GM21576 (cell line): ENCODE measurements around the gene REC8.

ENCODE experiments used
- ATAC-seq: cut with Tn5 transposase; IDR thresholded peaks from one replicate; pipeline ENCODE4 v1.9.1; 2021; ENCODE audit warnings: mild to moderate bottlenecking, moderate library complexity; ENCODE audit not compliant: unreplicated experiment

Gene REC8

DNA sequence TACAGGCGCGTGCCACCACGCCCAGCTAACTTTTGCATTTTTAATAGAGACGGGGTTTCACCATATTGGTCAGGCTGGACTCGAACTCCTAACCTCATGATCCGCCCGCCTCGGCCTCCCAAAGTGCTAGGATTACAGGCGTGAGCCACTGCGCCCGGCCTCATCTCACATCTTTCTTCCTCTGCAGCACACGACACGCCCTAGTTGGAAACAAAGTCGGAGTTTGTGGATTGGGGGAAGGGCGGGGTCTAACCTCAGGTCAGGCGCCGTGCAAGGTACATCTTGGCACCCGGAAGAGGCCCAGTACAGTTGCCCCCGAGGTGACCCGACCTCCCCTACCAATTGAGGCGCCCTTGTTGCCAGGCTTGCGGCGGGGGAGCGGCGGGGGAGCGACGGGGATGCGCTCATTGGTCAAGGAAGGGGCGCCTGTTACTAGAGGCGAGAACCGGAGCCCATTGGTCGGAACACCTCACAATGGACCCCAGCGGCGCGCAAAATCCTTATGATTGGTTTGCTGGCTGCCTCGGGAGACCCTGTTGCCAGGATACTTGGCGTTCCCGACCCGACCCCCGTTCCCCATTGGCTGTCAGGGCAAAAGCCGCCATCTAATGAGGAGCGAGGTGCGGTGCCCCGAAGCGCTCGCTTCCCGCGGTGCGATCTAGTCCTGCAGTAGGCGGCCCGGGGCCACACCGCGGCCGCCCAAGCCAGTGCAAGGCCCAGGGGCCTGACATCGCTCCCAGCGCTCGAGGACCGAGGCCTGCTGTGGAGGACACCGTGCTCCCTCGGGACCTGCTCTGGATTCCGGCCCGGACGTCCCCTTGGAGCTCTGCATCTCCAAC is at the start of gene REC8:
REC8 (plus strand) TSS at position 659 of the 839 bp plus-strand sequence. CDS start 473 bp downstream, outside the sequence.
- peak; percentile 83 for ATAC-seq

GRCh38 chr14:24122416-24122815 is 49.5 kb upstream of the REC8 start:
- no peak for ATAC-seq

DNA sequence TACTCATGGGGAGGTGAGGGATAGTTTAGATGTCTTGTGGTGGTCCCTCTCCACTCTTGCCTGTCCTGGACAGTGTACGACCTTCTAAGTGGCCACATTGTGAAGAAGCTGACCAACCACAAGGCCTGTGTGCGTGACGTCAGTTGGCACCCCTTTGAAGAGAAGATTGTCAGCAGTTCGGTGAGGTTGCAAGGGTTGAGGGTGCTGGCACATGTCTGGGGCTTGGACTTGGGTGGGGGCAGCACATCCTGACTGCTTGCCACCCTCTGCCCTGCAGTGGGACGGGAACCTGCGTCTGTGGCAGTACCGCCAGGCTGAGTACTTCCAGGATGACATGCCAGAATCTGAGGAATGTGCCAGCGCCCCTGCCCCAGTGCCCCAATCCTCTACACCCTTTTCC is 49.0 kb upstream of the REC8 start:
- ATAC-seq = no peak

GRCh38 chr14:24123424-24124417 is 48.2 kb upstream of the REC8 start:
- ATAC-seq = peak; percentile 53

DNA sequence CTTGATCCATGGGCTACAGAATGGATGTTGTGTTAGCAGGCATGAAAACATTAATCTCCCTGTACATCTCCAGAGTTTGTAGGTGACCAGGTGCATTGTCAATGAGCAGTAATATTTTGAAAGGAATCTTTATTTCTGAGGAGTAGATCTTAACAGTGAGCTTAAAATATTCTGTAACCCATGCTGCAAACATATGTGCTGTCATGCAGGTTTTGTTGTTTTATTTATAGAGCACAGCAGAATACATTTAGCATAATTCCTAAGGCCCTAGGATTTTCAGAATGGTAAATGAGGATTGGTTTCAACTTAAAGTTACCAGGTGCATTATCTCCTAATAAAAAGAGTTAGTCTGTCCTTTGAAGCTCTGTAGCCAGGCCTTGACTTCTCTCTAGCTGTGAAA is 44.9 kb upstream of the REC8 start:
- ATAC-seq = no peak

- no peak for ATAC-seq
Measured at GRCh38 chr14:24127673-24128072, 44.2 kb upstream of the REC8 start.

DNA sequence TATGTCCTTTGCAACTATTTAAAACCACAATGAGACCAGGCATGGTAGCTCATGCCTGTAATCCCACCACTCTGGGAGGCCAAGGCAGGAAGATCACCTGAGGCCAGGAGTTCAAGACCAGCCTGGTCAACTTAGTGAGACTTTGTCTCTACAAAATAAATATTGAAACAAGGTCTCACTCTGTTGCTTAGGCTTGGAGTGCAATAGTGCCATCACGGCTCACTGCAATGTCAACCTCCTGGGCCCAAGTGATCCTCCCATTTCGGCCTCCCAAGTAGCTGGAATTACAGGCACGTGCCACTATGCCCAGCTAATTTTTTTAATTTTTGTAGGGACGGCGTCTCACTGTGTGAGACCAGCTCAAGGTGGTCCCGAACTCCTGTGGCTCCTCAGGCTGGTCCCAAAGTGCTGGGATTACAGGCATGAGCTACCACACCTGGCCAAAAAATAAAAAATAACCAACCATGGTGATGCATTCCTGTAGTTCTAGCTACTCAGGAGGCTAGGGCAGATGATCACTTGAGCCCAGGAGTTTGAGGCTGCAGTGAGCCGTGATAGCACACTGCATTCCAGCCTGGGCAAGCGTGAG is 42.4 kb upstream of the REC8 start:
- ATAC-seq = no peak

GRCh38 chr14:24130380-24130716 is 41.5 kb upstream of the REC8 start, which contains the start of gene FITM1:
FITM1 (plus strand) TSS chr14:24130659; CDS start chr14:24131564, 905 bp downstream.
- no peak for ATAC-seq

DNA sequence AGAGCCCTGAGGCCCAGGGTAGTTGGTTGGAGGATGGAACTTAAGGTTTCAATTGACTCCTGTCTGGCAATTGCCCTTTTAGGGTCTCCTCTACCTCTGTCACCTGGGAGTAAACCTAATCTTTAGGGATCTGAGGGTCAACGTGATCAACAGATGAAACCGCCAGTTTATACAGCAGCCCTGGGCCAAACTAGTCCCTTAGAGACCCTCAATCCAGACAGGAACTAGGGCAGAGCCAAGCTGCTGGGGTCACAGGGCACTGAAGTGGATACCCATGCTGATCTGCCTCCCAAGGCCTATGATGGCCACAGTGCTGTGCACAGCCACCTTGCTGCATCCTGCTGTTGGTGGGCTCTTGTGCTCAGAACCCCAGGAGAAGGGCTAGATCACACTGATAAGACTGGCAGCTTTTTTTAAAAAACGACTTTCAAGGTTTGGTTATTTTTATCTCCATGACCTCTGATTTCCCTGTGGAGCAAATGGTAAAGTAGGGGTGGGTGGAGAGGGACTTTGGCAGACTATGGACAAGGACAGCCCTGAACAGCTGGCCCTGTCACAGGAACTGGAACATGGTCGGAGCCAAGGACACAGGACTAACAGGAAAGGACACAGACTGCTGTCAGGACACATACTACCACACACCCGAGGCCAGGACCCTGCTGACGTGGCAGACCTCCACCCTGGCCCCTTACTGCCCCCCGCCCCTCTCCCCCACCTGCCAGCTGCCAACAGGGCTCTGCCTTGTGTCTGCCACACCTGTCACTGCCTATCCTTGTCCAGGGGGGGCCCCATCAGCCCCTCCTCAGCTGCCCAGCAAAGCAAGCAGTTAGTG is 40.9 kb upstream of the REC8 start:
- no peak for ATAC-seq

DNA sequence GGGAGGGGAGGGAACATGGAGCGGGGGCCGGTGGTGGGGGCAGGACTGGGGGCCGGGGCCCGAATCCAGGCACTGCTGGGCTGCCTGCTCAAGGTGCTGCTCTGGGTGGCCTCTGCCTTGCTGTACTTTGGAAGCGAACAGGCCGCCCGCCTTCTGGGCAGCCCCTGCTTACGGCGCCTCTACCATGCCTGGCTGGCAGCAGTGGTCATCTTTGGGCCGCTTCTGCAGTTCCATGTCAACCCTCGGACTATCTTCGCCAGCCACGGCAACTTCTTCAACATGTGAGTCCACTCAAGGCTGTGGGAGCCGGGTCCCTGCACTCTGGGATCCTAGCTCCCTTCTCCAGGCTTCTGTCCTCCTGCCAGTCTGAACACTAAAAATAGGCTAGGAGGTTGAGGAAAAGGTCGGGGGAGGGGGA is 40.3 kb upstream of the REC8 start:
- ATAC-seq = no peak

DNA sequence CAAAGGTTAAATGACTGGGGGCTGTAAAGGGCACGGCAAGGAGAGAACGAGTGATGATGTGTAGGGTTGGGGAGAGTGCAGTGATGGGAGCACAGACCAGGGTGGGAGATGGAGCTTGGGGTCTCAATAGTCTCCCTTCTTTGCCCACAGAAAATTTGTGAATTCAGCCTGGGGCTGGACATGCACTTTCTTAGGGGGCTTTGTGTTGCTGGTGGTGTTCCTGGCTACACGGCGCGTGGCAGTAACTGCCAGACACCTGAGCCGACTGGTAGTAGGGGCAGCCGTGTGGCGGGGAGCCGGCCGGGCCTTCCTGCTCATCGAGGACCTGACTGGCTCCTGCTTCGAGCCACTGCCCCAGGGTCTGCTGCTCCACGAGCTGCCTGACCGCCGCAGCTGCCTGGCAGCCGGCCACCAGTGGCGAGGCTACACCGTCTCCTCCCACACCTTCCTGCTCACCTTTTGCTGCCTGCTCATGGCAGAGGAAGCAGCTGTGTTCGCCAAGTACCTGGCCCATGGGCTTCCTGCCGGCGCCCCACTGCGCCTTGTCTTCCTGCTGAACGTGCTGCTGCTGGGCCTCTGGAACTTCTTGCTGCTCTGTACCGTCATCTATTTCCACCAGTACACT is 39.7 kb upstream of the REC8 start:
- ATAC-seq = no peak

DNA sequence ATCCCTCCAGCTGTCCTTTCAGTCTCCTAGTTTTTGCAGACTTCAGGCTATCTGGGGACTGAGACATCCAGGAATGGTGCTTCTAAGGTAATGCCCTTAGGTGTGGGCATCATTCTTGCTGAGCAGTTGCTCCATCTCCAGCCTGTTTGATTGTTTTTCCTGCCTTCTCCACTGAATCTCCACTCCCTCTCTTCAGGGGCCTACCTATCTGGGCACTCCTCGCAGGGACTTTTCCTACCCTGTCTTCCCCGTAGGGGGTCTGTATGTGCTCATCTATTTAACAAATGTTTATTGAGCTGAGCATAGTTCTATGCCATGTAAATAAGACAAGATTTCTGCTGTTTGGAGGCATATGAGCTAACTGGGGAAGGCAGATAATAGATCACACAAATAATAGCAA is 38.9 kb upstream of the REC8 start:
- no peak for ATAC-seq

GRCh38 chr14:24133735-24134134 is 38.1 kb upstream of the REC8 start:
- no peak for ATAC-seq

- no peak for ATAC-seq
Measured at GRCh38 chr14:24135584-24135833, 36.4 kb upstream of the REC8 start.

GRCh38 chr14:24135834-24136683 is 35.8 kb upstream of the REC8 start, which contains the start of gene PSME1:
PSME1 (plus strand) TSS chr14:24136194; CDS start chr14:24136263, 69 bp downstream.
- peak; percentile 83 for ATAC-seq

GRCh38 chr14:24136684-24137528 is 35.0 kb upstream of the REC8 start:
- ATAC-seq = no peak

DNA sequence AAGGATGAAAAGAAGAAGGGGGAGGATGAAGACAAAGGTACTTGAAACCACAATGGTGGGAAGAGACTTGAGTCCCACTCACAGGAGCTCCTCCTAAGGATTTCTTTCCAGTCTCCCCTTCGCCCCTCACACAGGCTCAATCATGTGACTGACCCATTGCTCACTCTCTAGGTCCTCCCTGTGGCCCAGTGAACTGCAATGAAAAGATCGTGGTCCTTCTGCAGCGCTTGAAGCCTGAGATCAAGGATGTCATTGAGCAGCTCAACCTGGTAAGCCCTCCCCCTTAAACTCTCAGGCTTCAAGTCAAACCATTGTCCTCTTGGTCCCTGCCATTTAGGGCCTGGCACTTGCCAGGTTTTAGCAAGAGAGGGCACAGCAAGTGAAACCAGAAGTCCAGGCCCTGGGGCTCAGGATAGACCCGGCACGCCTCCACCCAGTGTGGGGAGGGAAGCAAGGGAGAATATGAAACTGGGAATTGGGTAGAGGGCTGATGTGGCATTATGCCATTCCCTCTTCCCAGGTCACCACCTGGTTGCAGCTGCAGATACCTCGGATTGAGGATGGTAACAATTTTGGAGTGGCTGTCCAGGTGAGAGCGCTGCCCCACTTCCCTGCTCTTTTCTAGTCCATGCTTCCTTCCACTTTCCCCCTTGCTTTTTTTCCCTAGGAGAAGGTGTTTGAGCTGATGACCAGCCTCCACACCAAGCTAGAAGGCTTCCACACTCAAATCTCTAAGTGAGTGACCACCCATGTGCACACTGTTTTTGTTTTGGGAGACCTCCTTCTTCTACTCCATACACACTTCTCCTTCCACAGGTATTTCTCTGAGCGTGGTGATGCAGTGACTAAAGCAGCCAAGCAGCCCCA is 34.1 kb upstream of the REC8 start:
- no peak for ATAC-seq
